HL-60/S4 treated with retinoic acid at 250 ng/mL for 4 days and 3 days (cell line): Measurements from ENCODE around the gene DMBT1.

Source experiments
- in situ Hi-C: fragments of 300-500 bp; cut with MboI; formaldehyde crosslinking; loops from 2 replicates; pipeline ENCODE4 v1.7.0; 2022; ENCODE audit warnings: low sequenced_read_pairs

DMBT1 gene

GRCh38 chr10:122548407-122549085, 12.0 kb upstream of the DMBT1 start:
- in situ Hi-C loops = no loop called here

DNA sequence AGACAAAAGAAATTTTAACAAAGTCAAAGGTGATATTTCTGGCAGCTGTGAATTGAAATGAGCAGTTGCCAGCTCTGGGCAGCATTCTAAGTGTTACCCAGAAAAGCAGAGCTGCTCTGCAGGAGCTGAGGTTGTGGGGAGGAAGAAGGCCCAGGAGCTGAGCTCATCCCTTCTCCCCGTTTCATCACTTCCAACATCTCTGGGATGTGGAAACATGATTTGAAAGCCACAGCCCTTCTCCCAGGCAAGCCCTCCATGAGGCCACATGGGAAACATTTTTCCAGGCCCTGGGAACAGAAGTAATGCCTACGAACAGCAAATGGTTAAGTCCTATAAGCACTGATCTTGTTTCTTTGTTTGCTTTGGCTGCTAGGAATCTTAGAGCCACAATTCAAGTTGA, 10.9 kb upstream of the DMBT1 start:
- in situ Hi-C loops = no loop called here

DNA sequence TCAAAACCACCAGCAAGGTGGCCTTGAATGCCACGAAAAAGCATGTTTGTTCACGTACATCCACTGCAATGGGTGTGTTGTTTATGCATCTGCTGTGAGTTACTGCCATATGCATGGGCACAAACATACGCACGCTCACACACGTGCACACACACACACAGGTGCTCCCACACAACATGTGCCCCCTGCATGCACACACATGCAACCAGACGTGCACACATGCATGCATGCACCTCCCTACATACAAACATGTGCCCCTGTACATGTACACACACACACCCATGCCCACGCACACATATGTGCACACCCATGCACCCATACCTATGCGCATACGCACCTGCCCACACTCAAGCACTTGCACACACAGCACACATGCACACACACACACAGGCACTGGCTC, 10.1 kb upstream of the DMBT1 start:
- in situ Hi-C loops = no loop called here

GRCh38 chr10:122550983-122551382, 9.6 kb upstream of the DMBT1 start:
- in situ Hi-C loops = no loop called here

DNA sequence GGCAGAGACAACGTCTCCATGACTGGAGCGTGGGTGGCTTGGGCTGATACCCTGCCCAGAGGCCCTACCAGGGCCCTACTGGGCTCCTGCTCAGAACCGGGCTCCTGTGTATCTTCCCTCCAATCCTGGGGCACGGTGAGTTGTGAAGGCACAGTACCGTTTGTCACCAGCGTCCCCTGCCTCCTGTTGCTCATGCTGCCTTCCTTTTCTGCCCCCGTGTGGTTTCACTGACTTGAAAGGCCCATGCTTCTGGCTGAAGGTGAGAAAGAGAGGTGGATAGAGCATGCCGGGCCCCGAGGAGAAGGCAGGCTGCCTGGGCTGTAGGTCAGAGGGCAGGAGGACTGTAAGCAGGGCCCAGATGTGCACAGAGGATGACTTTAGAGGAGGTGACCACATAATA, 9.1 kb upstream of the DMBT1 start:
- in situ Hi-C loops = no loop called here

DNA sequence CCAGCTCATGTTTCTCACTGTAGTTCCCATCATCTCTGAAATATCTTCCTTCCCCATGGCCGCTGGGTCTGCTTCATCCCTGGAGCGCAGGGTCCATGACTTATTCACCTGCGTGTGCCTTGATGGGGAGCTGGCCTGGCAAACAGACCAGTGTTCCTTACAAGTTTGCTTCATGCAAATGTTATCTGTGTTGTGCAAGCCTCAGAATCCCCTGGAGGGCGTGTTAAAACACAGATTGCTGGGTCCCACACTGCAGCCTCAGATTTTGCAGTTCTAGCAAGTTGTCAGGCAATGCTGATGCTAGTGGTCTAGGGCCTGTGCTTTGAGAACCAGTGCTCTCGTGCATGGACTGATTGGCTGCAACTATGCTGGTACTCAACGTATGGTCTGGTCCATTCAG, 7.2 kb upstream of the DMBT1 start:
- in situ Hi-C loops = no loop called here

DNA sequence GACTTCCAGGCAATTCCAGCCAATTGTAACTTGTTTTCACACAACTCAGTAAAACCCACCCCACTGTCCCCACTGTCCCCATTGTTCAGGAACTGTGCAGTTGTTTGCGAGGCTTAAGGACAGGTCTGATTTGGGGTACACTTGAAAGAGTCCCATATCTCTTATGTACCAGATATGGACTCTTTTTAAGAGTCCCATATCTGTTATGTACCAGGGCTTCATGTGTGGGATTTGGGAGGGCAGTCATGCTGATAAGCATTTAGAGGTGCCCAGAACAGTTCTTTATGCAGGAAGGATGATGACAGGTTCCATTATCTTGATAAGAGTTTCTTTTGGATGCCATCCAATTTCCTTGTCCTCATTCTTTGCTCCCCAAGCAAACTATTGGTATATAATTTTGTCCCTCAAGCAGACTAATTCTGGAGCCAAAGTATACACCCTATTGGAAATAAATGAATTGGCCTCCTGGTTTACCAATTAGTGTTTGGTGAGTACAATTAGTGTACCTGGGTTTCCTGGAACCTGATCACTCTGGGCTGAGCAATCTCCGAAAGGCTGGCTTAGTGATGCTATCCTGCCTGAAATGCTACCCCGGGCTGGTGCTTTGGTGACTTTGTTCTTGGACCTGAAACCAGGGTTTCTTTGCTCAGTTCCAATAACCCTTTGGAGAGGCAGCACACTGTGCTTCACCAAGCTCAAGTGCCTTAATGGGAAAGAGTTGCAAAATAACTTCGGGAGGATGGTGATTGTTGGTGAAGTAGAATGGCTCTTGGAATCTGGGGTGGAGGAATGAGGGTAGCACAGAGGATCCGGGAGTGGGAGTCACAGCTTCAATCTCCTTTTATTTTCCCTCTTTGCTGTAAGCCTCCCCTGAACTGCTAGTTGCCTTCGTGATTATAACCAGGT, 6.2 kb upstream of the DMBT1 start:
- in situ Hi-C loops = no loop called here

GRCh38 chr10:122555442-122555841, 5.1 kb upstream of the DMBT1 start:
- in situ Hi-C loops = no loop called here

- in situ Hi-C loops = no loop called here
Measured at GRCh38 chr10:122557516-122557915, 3.0 kb upstream of the DMBT1 start.

DNA sequence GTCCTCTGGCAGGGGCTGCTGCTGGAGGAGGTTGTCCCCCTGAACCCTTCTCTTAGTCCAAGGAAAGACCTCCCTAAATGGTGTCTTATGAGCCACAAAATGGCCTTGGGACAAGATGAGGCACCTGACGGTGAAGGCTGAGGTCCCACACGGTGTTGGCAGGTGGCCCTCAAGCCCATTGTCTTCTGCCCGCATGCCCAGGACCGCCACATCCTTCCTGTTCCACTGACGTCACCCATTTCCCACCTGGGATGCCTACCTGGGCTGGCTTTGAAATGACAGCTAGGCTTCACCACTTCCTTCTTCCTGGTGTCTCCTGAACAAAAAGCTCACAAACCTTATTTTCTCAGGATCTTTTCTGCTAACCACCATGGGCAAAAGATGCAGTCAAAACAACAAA, 2.1 kb upstream of the DMBT1 start:
- in situ Hi-C loops = no loop called here

- in situ Hi-C loops = no loop called here
Measured at GRCh38 chr10:122559228-122559627, 1.3 kb upstream of the DMBT1 start.

DNA sequence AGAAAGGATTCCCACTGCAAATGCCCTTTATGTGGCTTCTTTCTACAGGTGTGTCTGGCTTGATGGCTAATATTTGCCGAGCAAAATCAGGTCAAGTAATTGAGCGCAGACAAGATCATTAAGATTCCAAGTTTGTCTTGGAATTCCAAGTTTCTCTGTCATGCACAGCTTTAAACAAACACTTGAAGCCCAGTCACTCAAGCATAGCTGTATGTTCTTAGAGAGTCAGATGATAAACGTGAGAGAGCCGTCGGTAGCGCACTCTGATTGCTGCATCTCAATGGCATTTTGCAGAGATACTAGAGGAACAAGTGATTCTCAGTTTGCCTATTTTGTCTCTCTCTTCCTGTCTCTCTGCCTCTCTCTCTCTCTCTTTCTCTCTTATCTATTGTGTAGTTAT, 658 bp downstream of the DMBT1 start:
- in situ Hi-C loops = no loop called here

GRCh38 chr10:122561792-122562191, 1.2 kb downstream of the DMBT1 start:
- in situ Hi-C loops = no loop called here

DNA sequence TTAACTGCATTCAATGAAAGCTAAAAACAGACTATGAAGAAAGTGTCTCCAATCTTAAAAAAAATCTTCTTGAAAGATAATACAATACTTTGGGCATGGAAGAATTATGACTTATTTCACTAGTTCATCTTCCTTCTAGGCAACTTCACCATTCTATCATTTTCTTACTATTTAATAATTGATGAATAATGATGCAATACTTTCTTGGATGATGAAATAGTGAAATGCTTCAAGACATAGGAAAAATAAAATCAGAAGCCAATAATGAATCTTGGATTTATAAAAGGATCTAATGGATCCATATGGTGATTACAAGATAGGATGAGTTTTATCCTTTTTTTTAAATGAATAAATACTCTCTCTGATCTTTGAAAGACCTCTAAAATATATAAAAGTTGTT, 4.4 kb downstream of the DMBT1 start:
- in situ Hi-C loops = no loop called here

DNA sequence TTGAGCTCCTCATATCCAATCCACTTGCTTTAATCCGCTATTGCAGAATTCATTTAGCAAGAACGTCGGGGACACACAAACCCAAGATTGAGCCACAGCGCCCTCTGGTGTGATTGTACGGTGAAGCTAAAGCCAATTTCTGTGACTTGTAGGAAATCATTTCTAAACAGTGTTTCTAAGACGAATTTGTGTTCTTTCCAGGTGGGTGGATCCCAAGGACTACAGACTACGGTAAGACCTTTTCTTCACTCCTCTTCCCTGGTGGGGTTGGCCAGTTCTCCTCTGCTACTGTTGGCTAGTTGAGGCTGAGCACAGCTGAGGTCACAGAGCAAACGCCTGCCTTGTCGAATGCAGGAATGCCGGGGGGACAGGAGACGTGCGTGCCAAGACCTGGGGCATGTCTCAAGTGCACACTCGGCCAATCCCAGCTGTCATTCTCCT, 5.2 kb downstream of the DMBT1 start:
- in situ Hi-C loops = no loop called here

DNA sequence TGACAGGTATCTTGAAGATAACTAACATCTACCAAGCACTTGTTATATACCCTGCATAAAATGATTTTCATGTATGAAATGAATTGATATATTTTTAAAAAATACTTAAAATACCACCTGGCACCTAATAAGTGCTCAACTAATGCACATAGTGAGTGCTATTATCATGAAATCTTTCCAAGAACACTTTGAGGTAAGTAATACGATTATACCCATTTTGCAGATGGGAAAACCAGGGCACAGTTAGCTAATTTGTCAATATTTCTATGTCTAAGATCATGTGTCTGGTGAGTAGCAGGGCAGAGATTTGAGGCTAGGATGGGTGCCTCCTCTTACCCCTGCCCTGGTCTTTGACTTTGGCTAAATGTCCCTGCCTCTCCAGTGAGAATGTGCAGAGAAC, 6.1 kb downstream of the DMBT1 start:
- in situ Hi-C loops = no loop called here

- in situ Hi-C loops = no loop called here
Measured at GRCh38 chr10:122567056-122567660, 6.6 kb downstream of the DMBT1 start.

GRCh38 chr10:122568551-122568950, 8.0 kb downstream of the DMBT1 start:
- in situ Hi-C loops = no loop called here

DNA sequence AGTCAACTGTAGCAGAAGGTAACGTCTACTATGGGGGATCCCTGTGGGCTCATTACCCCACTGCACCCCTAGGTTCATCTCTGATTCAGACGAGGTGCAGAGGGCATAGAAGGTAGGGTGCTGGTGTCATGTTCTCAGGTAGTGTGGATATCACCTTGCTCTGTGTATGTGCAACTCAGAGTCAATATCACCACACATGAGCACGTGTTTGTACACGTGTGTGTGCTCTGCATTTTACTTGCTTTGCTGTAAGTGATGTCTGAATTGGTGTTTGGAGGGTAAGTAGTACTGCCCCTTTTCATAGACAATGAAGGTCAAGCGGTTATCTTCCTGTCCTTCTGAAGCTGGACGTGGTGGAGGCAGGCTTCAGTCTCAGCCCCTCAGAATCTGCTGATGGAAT, 10.4 kb downstream of the DMBT1 start:
- in situ Hi-C loops = no loop called here

DNA sequence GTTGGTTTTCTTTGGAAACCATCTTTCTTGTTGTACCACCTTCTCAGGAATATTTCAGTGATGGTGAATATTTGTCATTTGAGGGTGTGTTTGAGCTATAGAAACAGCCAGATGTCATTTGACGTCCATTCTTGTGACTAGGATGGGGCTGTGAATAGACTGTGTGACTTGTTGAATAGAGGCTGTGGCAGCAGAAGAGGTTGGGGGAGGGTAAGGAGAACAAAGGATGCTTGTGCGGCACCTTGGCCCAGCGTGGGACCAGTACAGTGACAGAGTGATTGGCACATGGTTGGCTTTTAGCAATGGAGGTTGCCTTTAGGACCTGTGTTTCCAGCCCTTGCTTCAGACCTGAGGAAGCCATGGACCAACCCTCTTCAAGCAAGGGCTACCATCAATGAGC, 11.3 kb downstream of the DMBT1 start:
- in situ Hi-C loops = no loop called here

- in situ Hi-C loops = no loop called here
Measured at GRCh38 chr10:122575776-122576175, 15.2 kb downstream of the DMBT1 start.

- in situ Hi-C loops = no loop called here
Measured at GRCh38 chr10:122576291-122576690, 15.7 kb downstream of the DMBT1 start.
